A549 treated with RU486 at 1 μM for 4 hours (cell line): ENCODE data around the gene IFNAR2. TPM values are rescaled to one million over a fixed set of nuclear protein-coding genes. Genes with fewer than 3 reads are reported as not detected.

Source experiments
- total RNA-seq: library from RNA; stranded (reverse); fragments of 200-300 nt; extraction: Qiagen RNA extraction; gene quantifications from 5 replicates; pipeline ENCODE4 v1.2.3, GENCODE V29; 2022; ENCODE audit warnings: low read depth

IFNAR2 gene
- total RNA-seq = 11.9 to 23.1 TPM (median 17.1 TPM) in 5 replicates

DNA sequence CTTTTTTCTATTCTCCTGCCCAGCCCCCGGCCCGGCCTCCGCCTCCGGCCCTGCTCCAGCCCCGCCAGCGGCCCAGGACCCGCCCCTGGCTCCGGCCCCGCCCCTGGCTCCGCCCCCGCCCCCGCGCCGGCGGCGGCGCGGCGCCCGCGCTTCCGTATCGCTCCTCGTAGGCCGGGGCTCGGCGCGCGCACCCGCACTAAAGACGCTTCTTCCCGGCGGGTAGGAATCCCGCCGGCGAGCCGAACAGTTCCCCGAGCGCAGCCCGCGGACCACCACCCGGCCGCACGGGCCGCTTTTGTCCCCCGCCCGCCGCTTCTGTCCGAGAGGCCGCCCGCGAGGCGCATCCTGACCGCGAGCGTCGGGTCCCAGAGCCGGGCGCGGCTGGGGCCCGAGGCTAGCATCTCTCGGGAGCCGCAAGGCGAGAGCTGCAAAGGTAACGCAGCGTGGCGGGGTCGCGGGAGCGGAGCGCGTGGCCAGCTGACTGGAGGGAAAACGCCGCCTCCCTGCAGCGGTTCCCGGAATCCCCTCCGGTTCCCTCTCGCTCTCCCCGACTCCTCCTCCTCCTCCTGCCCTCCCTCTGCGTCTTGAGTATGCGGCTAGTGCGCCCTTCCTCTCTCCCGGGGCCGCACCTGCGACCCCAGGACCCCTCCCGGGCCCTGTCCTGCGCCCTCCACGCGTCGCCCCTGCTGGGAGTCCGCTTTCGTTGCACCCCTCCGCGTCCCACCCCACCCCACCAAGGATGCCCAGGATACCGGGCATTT is at the start of gene IFNAR2:
Gene IFNAR2, plus strand, starts transcription at position 155 of the 761 bp plus-strand sequence. CDS start 11,985 bp downstream, outside the sequence.

DNA sequence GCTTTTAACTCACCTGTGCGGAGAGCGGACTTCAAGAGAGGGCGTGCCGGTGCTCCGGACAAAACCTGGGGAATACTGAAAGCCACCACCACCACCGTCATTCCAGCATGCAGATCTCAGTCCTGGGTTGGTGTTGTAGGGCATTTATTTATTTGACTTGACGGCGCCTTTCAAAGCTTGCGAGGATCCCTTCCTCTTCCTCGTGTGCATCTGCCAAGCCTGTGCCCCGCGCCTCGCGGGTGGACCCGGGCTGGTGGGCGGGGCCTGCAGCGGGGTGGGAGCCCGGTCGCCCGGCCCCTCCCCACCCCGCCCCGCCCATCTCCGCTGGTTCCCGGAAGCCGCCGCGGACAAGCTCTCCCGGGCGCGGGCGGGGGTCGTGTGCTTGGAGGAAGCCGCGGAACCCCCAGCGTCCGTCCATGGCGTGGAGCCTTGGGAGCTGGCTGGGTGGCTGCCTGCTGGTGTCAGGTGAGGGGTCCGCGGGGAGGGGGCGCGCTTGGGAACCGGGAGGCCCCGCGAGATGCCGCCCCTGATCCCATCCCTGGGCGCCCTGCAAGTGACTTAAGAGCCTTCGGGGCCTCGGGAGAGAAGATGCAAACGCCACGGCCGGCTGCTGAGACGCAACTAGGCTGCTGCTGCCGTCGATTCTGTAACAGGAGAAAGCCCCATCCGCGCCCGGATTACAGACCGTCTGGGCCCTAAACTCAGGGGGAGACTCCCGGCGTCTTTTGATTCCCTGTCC is 36.5 kb downstream of the IFNAR2 start, which contains the start of gene IL10RB:
Gene IL10RB, plus strand, starts transcription at position 318 of the 739 bp plus-strand sequence. Its CDS starts 99 bp downstream, at position 417.

Other genes with a start within 250 kb of the IFNAR2 start
- not detected in 5 replicates for gene OLIG2, start 204.0 kb upstream of the IFNAR2 start, total RNA-seq
- gene OLIG1, start 159.8 kb upstream of the IFNAR2 start, total RNA-seq = 0.14 TPM in 1 of 5 replicates, not detected in the others
- gene IL10RB, start 36.4 kb downstream of the IFNAR2 start, total RNA-seq = 16.4 to 19.4 TPM (median 17.8 TPM) in 5 replicates
- gene IFNAR1, start 95.0 kb downstream of the IFNAR2 start, total RNA-seq = 10.3 to 25.3 TPM (median 18.9 TPM) in 5 replicates
- 54.5 to 65.5 TPM (median 61.4 TPM) in 5 replicates for gene IFNGR2, start 173.5 kb downstream of the IFNAR2 start, total RNA-seq